ENCODE results near the gene GNPTAB.

GRCh38 chr12:101700299-101700820, 130.4 kb downstream of the GNPTAB start:
- TF ChIP-seq CTCF (IDR thresholded peaks at IDR 0.05) (no peak), POLR2A (IDR thresholded peaks at IDR 0.05) (no peak)
